C4-2B (cell line): ENCODE data around the gene PLXNA2.

Experiments
- H3K27ac ChIP-seq: fragments of 450-650 bp; 2 replicates; pipeline ENCODE4 v1.5.1; 2017
- ZFX ChIP-seq: fragments of 450-650 bp; IDR thresholded peaks from 2 replicates; pipeline ENCODE4 v1.6.1; 2017
- TF ChIP-seq, protein P1 (sequence below): fragments of 450-650 bp; conservative IDR thresholded peaks from 2 replicates; pipeline ENCODE4 v1.5.1; 2017; ENCODE audit warnings: mild to moderate bottlenecking

PLXNA2 gene

DNA sequence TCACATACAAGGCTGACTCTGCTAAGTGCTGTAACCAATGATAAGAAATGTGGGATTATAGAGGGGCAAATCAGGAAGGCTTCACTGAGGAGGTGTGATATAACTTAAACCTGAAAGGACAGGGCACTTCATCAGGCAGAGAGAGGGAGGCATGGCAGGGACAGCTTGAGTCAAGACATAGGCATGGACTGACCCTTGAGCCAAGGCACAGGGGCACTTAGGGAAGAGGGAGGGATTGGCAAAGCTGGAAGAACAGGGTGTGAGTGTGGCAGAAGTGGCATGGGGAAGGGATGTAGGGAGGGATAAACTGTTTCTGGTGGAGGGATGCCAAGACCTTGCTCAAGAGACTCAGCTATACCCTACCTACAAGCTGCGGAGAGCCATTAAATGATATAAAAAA is 81.3 kb downstream of the PLXNA2 start:
- no peak overlapping the region for H3K27ac ChIP-seq
- no peak for TF ChIP-seq ZFX
- TF ChIP-seq, protein P1, sequence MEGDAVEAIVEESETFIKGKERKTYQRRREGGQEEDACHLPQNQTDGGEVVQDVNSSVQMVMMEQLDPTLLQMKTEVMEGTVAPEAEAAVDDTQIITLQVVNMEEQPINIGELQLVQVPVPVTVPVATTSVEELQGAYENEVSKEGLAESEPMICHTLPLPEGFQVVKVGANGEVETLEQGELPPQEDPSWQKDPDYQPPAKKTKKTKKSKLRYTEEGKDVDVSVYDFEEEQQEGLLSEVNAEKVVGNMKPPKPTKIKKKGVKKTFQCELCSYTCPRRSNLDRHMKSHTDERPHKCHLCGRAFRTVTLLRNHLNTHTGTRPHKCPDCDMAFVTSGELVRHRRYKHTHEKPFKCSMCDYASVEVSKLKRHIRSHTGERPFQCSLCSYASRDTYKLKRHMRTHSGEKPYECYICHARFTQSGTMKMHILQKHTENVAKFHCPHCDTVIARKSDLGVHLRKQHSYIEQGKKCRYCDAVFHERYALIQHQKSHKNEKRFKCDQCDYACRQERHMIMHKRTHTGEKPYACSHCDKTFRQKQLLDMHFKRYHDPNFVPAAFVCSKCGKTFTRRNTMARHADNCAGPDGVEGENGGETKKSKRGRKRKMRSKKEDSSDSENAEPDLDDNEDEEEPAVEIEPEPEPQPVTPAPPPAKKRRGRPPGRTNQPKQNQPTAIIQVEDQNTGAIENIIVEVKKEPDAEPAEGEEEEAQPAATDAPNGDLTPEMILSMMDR, result no peak

DNA sequence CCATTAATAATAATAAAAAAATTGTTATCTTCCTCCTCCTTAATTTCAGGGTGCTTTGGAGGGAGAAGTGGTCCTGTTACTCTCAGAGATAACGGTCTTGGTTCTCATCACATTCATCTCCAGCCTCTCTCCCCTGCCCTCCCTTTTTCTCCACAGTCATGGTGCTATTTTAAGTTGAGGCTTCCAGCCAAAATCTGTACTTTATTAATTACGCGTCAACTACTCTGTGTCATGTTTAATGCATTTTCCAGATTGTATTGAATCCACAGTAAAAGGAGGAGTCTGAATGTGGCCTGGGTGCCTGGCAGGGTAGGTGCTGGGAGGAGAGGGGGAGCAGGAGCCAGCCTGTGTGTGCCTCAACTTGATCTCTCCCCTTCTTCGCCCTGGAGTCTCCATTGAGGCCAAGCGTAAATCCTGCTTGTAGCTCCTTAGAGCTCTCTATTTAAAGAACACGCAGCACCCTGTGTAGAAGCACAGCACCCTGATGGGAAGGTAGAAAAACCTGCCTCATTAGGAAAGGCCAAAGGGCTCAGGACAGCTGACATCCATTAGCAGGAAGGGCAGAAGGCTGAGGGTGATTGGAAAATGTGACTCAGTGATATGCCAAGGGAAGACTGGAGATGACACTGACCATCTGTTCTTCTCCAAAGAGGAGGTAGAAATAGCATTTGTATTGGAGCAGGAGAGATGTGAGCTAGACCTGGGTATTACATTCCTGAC is 82.4 kb downstream of the PLXNA2 start:
- H3K27ac ChIP-seq, result no peak overlapping the region
- TF ChIP-seq ZFX, result no peak
- TF ChIP-seq, protein P1, result no peak

DNA sequence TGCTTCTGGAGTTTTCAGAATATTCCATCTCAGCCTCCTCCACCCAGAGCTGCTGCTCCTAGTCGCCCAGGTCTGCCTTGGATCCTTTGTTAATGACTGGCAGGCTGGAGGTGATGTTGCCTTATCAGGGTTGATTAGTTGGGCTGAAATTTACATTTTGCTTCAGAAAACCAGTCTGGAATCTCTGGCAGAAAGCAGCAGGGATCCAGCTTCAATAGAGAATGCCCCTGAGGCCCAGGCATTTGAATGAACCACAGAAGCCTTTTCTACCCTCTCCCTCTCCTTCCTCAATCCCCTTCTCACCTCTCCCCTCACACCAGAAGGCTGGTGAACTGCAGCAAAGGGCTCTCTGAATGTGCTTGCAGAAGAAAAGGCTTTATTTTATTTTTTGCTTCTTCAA is 83.2 kb downstream of the PLXNA2 start:
- H3K27ac ChIP-seq, result no peak overlapping the region
- no peak for TF ChIP-seq ZFX
- TF ChIP-seq, protein P1, result no peak

DNA sequence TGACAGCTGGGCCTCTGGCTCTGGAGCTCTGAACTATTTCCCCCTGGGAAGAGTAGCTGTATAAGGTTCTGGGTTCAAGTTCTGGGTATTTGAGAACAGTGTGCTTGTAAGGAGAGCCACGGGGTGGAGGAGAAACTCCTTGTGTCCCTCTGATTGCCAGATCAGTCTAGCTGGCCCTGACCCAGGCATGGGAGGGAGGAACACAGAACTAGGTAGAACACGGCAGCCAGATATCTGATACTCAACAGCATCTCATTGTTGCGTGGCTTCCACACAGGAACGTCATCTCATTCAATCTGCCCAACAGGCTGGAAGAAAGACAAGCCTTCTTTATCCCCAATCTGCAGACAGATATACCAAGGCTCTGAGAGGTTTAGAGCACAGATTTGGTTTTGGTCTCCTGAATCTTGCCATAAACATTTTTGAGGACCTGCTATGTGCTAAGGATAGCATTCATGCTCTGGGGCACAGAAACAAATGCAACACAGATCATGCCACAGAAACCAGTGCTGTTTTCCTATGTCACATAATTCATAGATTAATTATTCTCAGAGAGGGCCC is 83.8 kb downstream of the PLXNA2 start:
- no peak for TF ChIP-seq ZFX
- TF ChIP-seq, protein P1, result no peak

DNA sequence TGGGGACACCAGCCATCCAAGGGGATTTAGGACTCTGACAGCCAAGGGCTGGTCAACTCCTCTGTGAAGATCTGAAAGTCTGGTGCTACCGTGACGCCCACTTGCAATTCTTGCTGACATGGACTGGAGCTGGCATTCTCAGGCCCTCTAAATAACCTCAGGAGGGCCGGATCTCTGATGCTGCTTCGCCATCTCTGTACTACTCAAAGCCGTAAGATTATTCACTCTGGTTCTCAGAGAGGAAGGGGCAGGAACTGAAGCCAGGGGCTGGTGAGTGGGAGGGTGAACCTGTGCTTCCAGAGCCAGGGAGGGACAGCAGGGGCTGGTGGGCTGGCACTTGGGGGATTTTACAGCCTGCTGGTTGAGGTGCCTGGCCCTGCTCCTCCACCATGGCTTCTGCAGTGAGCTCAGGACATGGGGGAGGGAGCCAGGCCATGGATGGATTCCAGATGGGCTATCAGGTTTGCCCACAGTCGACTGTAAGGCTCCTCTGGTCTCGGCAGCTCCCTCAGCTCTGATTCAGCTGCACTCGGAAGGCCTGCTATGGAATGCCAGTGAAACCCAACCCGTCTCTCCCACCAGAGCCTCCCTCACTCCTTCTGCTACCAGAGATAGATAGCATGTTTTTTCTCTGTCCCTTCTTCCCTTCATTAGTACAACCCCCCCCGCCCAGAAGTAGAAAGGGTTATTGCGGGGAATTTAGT is 84.5 kb downstream of the PLXNA2 start:
- no peak overlapping the region for H3K27ac ChIP-seq

More for the DNA sequence above, 83.8 kb downstream of the PLXNA2 start:
- H3K27ac ChIP-seq, result no peak overlapping the region

DNA sequence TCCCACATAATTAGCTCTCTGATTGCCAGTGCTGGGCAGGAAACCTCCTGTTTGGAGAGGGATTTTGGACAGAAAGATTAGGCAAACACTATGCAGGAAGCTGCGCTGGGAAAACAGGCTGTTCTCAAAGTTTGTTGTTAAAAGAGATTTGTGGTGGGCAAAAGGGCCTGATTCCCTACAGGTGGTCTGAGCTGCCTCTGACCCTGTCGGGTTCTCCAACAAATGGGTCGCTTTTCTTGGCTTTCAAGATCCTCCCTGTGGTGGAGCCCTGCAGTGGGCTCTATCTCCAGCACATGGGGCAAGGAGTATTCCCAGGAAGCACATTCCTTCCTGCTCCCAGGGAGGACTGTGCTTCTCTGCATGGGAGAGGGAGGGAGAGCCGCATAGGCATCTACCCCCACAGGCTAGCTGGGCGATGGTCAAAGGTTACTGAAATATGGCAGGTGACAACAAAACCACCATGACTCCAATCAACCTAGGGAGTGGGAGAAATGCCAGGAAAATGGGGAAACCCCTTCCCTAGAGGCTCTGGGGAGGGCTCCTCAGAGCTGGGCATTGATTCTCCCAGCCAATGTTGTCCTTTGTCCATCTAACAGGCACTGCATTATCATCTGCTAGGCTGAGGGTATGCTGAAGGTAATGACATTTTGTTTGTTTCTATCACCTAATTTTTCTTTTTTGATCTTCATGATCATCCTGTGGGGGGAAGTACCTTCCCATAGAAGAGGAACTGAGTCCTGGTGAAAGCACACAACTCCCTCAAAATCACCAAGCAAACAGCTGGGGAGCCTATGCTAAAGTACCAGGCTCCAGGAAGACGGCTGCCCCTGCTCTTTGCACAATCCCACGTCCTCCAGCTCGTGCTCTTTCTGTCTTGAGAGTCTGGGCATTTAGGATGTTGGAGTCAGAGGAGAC is 85.3 kb downstream of the PLXNA2 start:
- no peak overlapping the region for H3K27ac ChIP-seq
- TF ChIP-seq, protein P1, result no peak
- no peak for TF ChIP-seq ZFX

More for the DNA sequence above, 84.5 kb downstream of the PLXNA2 start:
- TF ChIP-seq ZFX, result no peak
- TF ChIP-seq, protein P1, result no peak
